Body of pancreas (tissue), 4 donors: ENCODE measurements around the gene LRCH1.

Source experiments
- POLR2A ChIP-seq, 3 donors: fragments of 450-650 bp; IDR thresholded peaks; one replicate each; pipeline ENCODE4 v1.6.1; 2016; ENCODE audit warnings: antibody characterized with exemption in 3 of 3, mild to moderate bottlenecking in 2 of 3
- TF ChIP-seq, protein P1 (sequence below), 7 experiments: fragments of 450-650 bp in 4 of 7; fragments of 200-600 bp in 3 of 7; sonication (generic) in 3 of 7; IDR thresholded peaks; one replicate each; pipeline ENCODE4 v1.5.1; 2016 to 2019; ENCODE audit warnings: antibody characterized with exemption in 7 of 7

GRCh38 chr13:46665633-46666482, 112.9 kb downstream of the LRCH1 start:
- TF ChIP-seq, protein P1, sequence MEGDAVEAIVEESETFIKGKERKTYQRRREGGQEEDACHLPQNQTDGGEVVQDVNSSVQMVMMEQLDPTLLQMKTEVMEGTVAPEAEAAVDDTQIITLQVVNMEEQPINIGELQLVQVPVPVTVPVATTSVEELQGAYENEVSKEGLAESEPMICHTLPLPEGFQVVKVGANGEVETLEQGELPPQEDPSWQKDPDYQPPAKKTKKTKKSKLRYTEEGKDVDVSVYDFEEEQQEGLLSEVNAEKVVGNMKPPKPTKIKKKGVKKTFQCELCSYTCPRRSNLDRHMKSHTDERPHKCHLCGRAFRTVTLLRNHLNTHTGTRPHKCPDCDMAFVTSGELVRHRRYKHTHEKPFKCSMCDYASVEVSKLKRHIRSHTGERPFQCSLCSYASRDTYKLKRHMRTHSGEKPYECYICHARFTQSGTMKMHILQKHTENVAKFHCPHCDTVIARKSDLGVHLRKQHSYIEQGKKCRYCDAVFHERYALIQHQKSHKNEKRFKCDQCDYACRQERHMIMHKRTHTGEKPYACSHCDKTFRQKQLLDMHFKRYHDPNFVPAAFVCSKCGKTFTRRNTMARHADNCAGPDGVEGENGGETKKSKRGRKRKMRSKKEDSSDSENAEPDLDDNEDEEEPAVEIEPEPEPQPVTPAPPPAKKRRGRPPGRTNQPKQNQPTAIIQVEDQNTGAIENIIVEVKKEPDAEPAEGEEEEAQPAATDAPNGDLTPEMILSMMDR (IDR thresholded peaks at IDR 0.05): no peak
- TF ChIP-seq POLR2A (IDR thresholded peaks at IDR 0.05): no peak
